Transverse colon (tissue), 4 donors: ENCODE measurements around the gene NEK11. TPM values are rescaled to one million over a fixed set of nuclear protein-coding genes. Genes with fewer than 3 reads are reported as not detected.

Experiments
- DNase-seq: peaks from one replicate; pipeline ENCODE4 v3.0.0-alpha.2; 2019
- H3K27ac ChIP-seq, 4 donors: fragments of 200-600 bp; sonication (generic); 2 replicates each; pipeline ENCODE4 v1.5.1; 2016 to 2018; ENCODE audit warnings: inconsistent platforms in 4 of 4
- H3K27me3 ChIP-seq: fragments of 200-600 bp; sonication (generic); 2 replicates; pipeline ENCODE4 v1.5.1; 2017; ENCODE audit warnings: inconsistent platforms
- H3K36me3 ChIP-seq, 4 donors: fragments of 200-600 bp; sonication (generic); 2 replicates each; pipeline ENCODE4 v1.5.1; 2017 to 2019; ENCODE audit warnings: inconsistent platforms in 4 of 4
- H3K4me1 ChIP-seq, 4 donors: fragments of 200-600 bp; sonication (generic); 2 replicates each; pipeline ENCODE4 v1.5.1; 2017 to 2020; ENCODE audit warnings: inconsistent platforms in 4 of 4
- H3K4me3 ChIP-seq, 4 donors: fragments of 200-600 bp; sonication (generic); 1 replicate in 1 of 4; 2 replicates in 3 of 4; pipeline versions ENCODE4 v1.5.1 to v1.6.1; 2017 to 2019; ENCODE audit warnings: inconsistent platforms in 4 of 4
- H3K9me3 ChIP-seq, 2 donors: fragments of 200-600 bp; sonication (generic); 2 replicates each; pipeline ENCODE4 v1.5.1; 2017 to 2019; ENCODE audit warnings: inconsistent platforms in 2 of 2
- CTCF ChIP-seq, 5 experiments: fragments of 200-600 bp in 3 of 5; fragments of 450-650 bp in 2 of 5; sonication (generic) in 3 of 5; IDR thresholded peaks; 1 replicate in 2 of 5; 2 replicates in 3 of 5; pipeline ENCODE4 v1.5.1; 2016 to 2017; ENCODE audit warnings: antibody characterized with exemption in 5 of 5, inconsistent platforms in 3 of 5, mild to moderate bottlenecking in 2 of 5, moderate library complexity in 1 of 5
- EP300 ChIP-seq: sonication (generic); formaldehyde crosslinking; IDR thresholded peaks from one replicate; pipeline ENCODE4 v1.6.1; 2017; ENCODE audit warnings: antibody characterized with exemption, low read depth
- POLR2A ChIP-seq: fragments of 450-650 bp; IDR thresholded peaks from one replicate; pipeline ENCODE4 v1.6.1; 2016; ENCODE audit warnings: antibody characterized with exemption, mild to moderate bottlenecking, moderate library complexity
- POLR2AphosphoS5 ChIP-seq, 3 donors: sonication (generic); formaldehyde crosslinking; IDR thresholded peaks; one replicate each; pipeline ENCODE4 v1.6.1; 2016; ENCODE audit warnings: antibody characterized with exemption in 3 of 3
- WGBS, 2 donors: methylation state at CpG; one replicate each; pipeline ENCODE4 v1.1.5; 2018; ENCODE audit warnings: low coverage in 1 of 2; 5-methylcytosine and 5-hydroxymethylcytosine counted together
- in situ Hi-C, 4 donors: fragments of 200-750 bp; cut with MboI; loops; one replicate each; pipeline versions ENCODE4 v1.15.0 to v1.15.1; 2017; ENCODE audit warnings: low sequenced_read_pairs in 3 of 4, low pct_ligation_motif_present in 1 of 4, low pct_unique_long_range_greater_than_20kb in 1 of 4
- intact Hi-C: fragments of 100-400 bp; cut with DNase I; formaldehyde crosslinking; loops from one replicate; pipeline ENCODE4 v1.15.1; 2023; ENCODE audit warnings: low total_unique reads
- small RNA-seq, 4 donors: library from RNA; depleted of rRNA; stranded (forward); fragments of <200 nt; gene quantifications; one replicate each; pipeline ENCODE3, GENCODE V24; 2016
- total RNA-seq, 4 donors: library from RNA; depleted of rRNA; stranded (reverse); fragments of >200 nt; gene quantifications; one replicate each; pipeline ENCODE4 v1.1.0, GENCODE V29; 2016

NEK11 gene
- total RNA-seq, 4 donors from 2014 or later = 4.6 to 12.3 (median 8.5) TPM

DNA sequence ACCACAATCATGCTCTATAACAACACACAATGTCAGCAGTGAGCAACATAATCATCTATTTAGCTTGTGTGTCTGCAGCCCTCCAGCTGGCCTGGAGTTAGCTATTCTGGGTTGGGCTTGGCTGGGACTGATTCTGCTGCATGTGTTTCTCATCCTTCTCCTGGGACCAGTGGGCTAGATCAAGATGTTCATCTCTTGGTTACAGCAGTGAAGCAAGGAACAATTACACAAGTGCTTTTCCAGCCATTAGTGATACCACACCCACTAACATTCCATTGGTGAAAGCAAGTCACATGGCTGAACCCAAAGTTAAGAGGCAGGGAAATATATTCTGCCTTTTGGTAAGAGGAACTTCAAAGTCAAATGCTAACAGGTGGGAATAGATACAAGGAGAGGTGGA, 369.5 kb downstream of the NEK11 start:
- Histone ChIP-seq H3K4me3 (no peak overlapping the region), H3K36me3 (no peaks in the 10 kb centered on the region), H3K27me3 (no peaks in the 10 kb centered on the region), H3K27ac (no peak overlapping the region), H3K9me3 (no peaks in the 10 kb centered on the region), H3K4me1 (peaks cover 0 to 2% (median 0%) of the 10 kb centered on the region in 4 donors)
- in situ Hi-C loops = loop anchor here in 2 of 4 donors (25.0 kb wide), 2 partner anchors 359 to 634 kb away; partner anchors contain the start of genes ASTE1 (in 1 of the 2) and NEK11 (in 1 of the 2)
- no peak for TF ChIP-seq CTCF (IDR thresholded peaks at IDR 0.05)
- TF ChIP-seq POLR2AphosphoS5 (IDR thresholded peaks at IDR 0.05) = no peak
- intact Hi-C loops = no loop called here
- DNase-seq = no peak

DNA sequence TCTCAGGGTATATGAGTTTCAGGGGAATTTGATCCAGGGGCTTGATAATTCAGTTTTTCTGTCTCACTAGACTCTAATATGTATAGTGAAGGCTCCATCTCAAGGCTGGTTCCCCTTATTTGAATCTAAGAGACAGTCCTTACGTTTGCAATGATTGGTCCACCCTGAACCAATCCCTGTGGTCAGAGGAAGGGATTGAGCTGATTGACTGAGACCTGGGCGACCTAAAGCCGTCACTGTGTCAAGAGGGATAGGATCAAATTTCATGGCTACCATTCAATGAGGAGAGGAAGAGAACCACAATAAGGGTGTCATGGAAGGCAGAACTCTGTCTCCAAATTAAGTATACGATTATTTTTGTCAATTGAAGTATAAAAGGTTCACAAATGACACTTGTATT, 371.2 kb downstream of the NEK11 start:
- Histone ChIP-seq H3K4me3 (no peak overlapping the region), H3K36me3 (no peaks in the 10 kb centered on the region), H3K9me3 (no peaks in the 10 kb centered on the region), H3K27me3 (no peaks in the 10 kb centered on the region), H3K4me1 (peaks cover 0 to 2% (median 0%) of the 10 kb centered on the region in 4 donors), H3K27ac (no peak overlapping the region)
- TF ChIP-seq POLR2AphosphoS5 (IDR thresholded peaks at IDR 0.05) = no peak
- no peak for TF ChIP-seq CTCF (IDR thresholded peaks at IDR 0.05)
- no peak for TF ChIP-seq EP300
- TF ChIP-seq POLR2A = no peak
- WGBS, 2 donors = 80 to 100% methylated on average over 4 of the region's 4 CpGs
- no peak for DNase-seq
- in situ Hi-C loops = loop anchor here in 2 of 4 donors (25.0 kb wide), 2 partner anchors 361 to 636 kb away; partner anchors contain the start of genes ASTE1 (in 1 of the 2) and NEK11 (in 1 of the 2)
- intact Hi-C loops = no loop called here

Small RNA genes lying within 50 kb of the gene (small RNA-seq; reads per million reads assigned to genes)
- 0 reads per million in 4 donors for gene RNU6-726P

Other genes with a start within 250 kb of the NEK11 start
- gene ATP2C1, start 132.8 kb upstream of the NEK11 start, total RNA-seq = 10 to 100 TPM; 20.9 to 60.8 (median 44.6) TPM
- gene ASTE1, start 52 bp upstream of the NEK11 start, total RNA-seq = 10 to 100 TPM in 2 of 4 donors, 1 to 10 TPM in 2; 3.0 to 16.4 (median 7.7) TPM